MM.1S (cell line): ENCODE measurements around the gene ARPP19.

Experiments used
- DNase-seq: peaks from one replicate; pipeline ENCODE4 v3.0.0-alpha.2; 2015
- H2AFZ ChIP-seq: fragments of 300-600 bp; sonication (generic); 2 replicates; pipeline ENCODE4 v1.6.0; 2016; ENCODE audit warnings: antibody characterized with exemption, low read length
- H3F3A ChIP-seq: fragments of 300-600 bp; sonication (generic); 2 replicates; pipeline ENCODE4 v1.6.1; 2016; ENCODE audit warnings: mild to moderate bottlenecking, antibody characterized with exemption, low read length, moderate library complexity, mixed read lengths; ENCODE audit not compliant: insufficient read depth
- H3K27ac ChIP-seq: fragments of 300-600 bp; sonication (generic); 2 replicates; pipeline ENCODE4 v1.5.1; 2016; ENCODE audit warnings: mild to moderate bottlenecking, low read length
- H3K27me3 ChIP-seq: fragments of 300-600 bp; sonication (generic); replicated peaks from 2 replicates; pipeline ENCODE4 v1.6.0; 2016; ENCODE audit warnings: low read length; ENCODE audit not compliant: insufficient read depth
- H3K36me3 ChIP-seq: fragments of 300-600 bp; sonication (generic); replicated peaks from 2 replicates; pipeline ENCODE4 v1.6.1; 2016; ENCODE audit warnings: mild to moderate bottlenecking, low read length, mixed read lengths; ENCODE audit not compliant: insufficient read depth
- H3K4me1 ChIP-seq: fragments of 300-600 bp; sonication (generic); 2 replicates; pipeline ENCODE4 v1.6.1; 2016; ENCODE audit warnings: low read length, mixed read lengths
- H3K4me2 ChIP-seq: fragments of 300-600 bp; sonication (generic); 2 replicates; pipeline ENCODE4 v1.6.0; 2016; ENCODE audit warnings: low read depth, low read length
- H3K4me3 ChIP-seq: fragments of 300-600 bp; sonication (generic); 2 replicates; pipeline ENCODE4 v1.5.1; 2016; ENCODE audit warnings: low read length, mixed read lengths
- H3K79me2 ChIP-seq: fragments of 300-600 bp; sonication (generic); 2 replicates; pipeline ENCODE4 v1.6.1; 2016; ENCODE audit warnings: mixed run types, low read length, mixed read lengths
- H3K9ac ChIP-seq: fragments of 300-600 bp; sonication (generic); 2 replicates; pipeline ENCODE4 v1.6.1; 2016; ENCODE audit warnings: low read length, mixed read lengths
- H3K9me2 ChIP-seq: fragments of 300-600 bp; sonication (generic); replicated peaks from 2 replicates; pipeline ENCODE4 v1.6.1; 2016; ENCODE audit warnings: mild to moderate bottlenecking, low read length, mixed read lengths; ENCODE audit not compliant: insufficient read depth
- H3K9me3 ChIP-seq: fragments of 300-600 bp; sonication (generic); replicated peaks from 2 replicates; pipeline ENCODE4 v1.6.1; 2016; ENCODE audit warnings: mild to moderate bottlenecking, low read length, mixed read lengths; ENCODE audit not compliant: insufficient read depth
- H4K20me1 ChIP-seq: fragments of 300-600 bp; sonication (generic); 2 replicates; pipeline ENCODE4 v1.6.1; 2016; ENCODE audit warnings: mild to moderate bottlenecking, low read length, moderate library complexity, mixed read lengths; ENCODE audit not compliant: insufficient read depth
- CTCF ChIP-seq: fragments of 300-600 bp; sonication (generic); IDR thresholded peaks from 2 replicates; pipeline ENCODE4 v1.5.1; 2016; ENCODE audit warnings: antibody characterized with exemption, low read length, mixed read lengths
- EZH2 ChIP-seq: fragments of 300-600 bp; sonication (generic); optimal IDR thresholded peaks from 2 replicates; pipeline ENCODE3; 2017; ENCODE audit warnings: low read depth, mild to moderate bottlenecking, antibody characterized with exemption, low read length, mixed read lengths
- EZH2phosphoT487 ChIP-seq: fragments of 300-600 bp; sonication (generic); IDR thresholded peaks from 2 replicates; pipeline ENCODE4 v1.6.1; 2018; ENCODE audit warnings: antibody characterized with exemption, low read length

Gene ARPP19

DNA sequence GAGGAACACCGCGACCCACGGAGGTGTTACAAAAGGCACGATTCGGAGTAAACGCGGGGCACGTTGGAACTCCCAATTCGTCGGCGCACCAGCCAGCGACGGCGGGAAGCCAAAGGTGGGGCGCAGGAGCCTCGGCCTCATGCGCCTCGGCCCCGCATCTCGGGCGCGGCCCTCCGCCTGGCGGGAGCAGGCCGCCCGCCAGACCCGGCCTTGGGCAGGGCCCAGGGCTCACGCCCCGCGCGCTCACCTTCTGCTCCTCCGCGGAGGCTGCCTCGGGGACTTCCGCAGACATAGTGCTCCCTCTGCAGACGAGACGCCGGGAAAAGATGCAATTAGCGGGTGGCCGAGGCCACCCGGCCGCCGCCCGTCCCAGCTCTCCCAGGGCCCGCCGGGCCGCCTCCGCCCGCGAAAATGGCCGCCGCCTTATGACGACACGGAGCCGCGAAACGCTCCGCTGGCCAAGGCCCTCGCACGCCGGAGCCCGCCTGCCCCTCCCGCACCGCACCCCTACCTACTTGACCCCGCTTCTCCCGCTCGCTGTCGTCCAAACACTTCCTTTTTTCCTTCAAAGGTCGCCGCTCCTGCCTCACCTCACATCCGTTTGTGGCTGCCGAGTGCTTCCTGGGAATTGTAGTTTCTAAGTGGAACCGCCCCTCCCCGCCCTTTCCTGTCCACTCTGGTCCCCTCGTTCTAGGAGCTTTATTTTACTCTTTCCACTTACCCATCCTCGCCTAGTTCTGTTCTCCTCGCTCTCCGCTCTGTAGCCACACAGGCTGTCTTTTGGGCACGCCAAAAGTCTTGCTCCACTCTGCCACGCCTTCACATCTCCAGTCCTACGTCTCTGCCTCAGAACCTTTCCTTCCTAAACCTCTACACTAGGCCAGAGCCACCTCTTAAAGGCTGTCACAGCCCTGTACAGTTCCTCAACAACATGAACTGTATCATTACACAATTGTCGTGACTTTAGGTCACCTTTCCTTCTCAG lies at the start of gene ARPP19:
ARPP19 (minus strand) TSS at position 430 of the 985 bp plus-strand sequence; CDS start at position 292, 138 bp downstream.
- peak within 1 kb of the TSS; percentile 88 for H3K9ac ChIP-seq
- no peaks in the 10 kb centered on the region for H3K9me3 ChIP-seq
- H2AFZ ChIP-seq: peak within 1 kb of the TSS; percentile 79
- H3K4me1 ChIP-seq: peaks cover 11% of the 10 kb centered on the region
- TF ChIP-seq CTCF (peak; percentile 25), EZH2phosphoT487 (no peak), EZH2 (no peak)
- H4K20me1 ChIP-seq: peaks cover 14% of the 10 kb centered on the region
- peak; percentile 89 for DNase-seq
- H3K27me3 ChIP-seq: no peaks in the 10 kb centered on the region
- H3K4me2 ChIP-seq: peak within 1 kb of the TSS; percentile 89
- peaks cover 48% of the 10 kb centered on the region for H3K79me2 ChIP-seq
- H3K4me3 ChIP-seq: peak within 1 kb of the TSS; percentile 77
- H3K36me3 ChIP-seq: no peaks in the 10 kb centered on the region
- peaks cover 8% of the 10 kb centered on the region; the same call in 1 of the 2 replicates for H3F3A ChIP-seq
- peak within 1 kb of the TSS; percentile 75 for H3K27ac ChIP-seq
- H3K9me2 ChIP-seq: no peaks in the 10 kb centered on the region

GRCh38 chr15:52617026-52617425 lies 48.2 kb upstream of the ARPP19 start:
- Histone ChIP-seq H3K36me3 (no peaks in the 10 kb centered on the region; the same call in 1 of the 2 replicates), H3K9ac (no peak overlapping the region)
- no peak for TF ChIP-seq EZH2phosphoT487
- TF ChIP-seq EZH2: no peak
- TF ChIP-seq CTCF: no peak

GRCh38 chr15:52615302-52615701 lies 46.5 kb upstream of the ARPP19 start:
- Histone ChIP-seq H3F3A (no peaks in the 10 kb centered on the region), H3K27me3 (no peaks in the 10 kb centered on the region), H3K9me2 (no peaks in the 10 kb centered on the region), H3K4me3 (no peak overlapping the region), H3K4me2 (no peak overlapping the region), H2AFZ (no peak overlapping the region), H3K4me1 (no peaks in the 10 kb centered on the region), H3K9ac (no peak overlapping the region), H3K79me2 (peaks cover 53% of the 10 kb centered on the region), H3K36me3 (no peaks in the 10 kb centered on the region; the same call in 1 of the 2 replicates), H4K20me1 (no peaks in the 10 kb centered on the region; the same call in 1 of the 2 replicates), H3K9me3 (no peaks in the 10 kb centered on the region), H3K27ac (no peak overlapping the region)
- TF ChIP-seq EZH2phosphoT487 (no peak), CTCF (no peak), EZH2 (no peak)
- DNase-seq: no peak

More at GRCh38 chr15:52617026-52617425, 48.2 kb upstream of the ARPP19 start:
- peaks cover 70% of the 10 kb centered on the region for H3K79me2 ChIP-seq
- no peak overlapping the region for H3K4me3 ChIP-seq
- no peaks in the 10 kb centered on the region; the same call in 1 of the 2 replicates for H4K20me1 ChIP-seq
- no peaks in the 10 kb centered on the region for H3K9me2 ChIP-seq
- H3K4me2 ChIP-seq: no peak overlapping the region
- H3K27me3 ChIP-seq: no peaks in the 10 kb centered on the region
- no peak for DNase-seq
- no peaks in the 10 kb centered on the region for H3K9me3 ChIP-seq
- no peak overlapping the region for H2AFZ ChIP-seq
- no peaks in the 10 kb centered on the region for H3F3A ChIP-seq
- no peak overlapping the region for H3K27ac ChIP-seq
- no peaks in the 10 kb centered on the region for H3K4me1 ChIP-seq
